GM19240 (cell line): ENCODE measurements around the gene ACTL8.

Experiments used
- DNase-seq: peaks from one replicate; pipeline ENCODE4 v3.0.0; 2011; ENCODE audit warnings: low spot score; ENCODE audit not compliant: insufficient read length

Gene ACTL8

GRCh38 chr1:17770983-17771382 is 15.8 kb downstream of the ACTL8 start:
- no peak for DNase-seq

- no peak for DNase-seq
Observed at GRCh38 chr1:17772615-17773212, 17.6 kb downstream of the ACTL8 start.

GRCh38 chr1:17773591-17774326 is 18.6 kb downstream of the ACTL8 start:
- DNase-seq = no peak

GRCh38 chr1:17774452-17774851 is 19.3 kb downstream of the ACTL8 start:
- no peak for DNase-seq

GRCh38 chr1:17775796-17776195 is 20.7 kb downstream of the ACTL8 start:
- DNase-seq = no peak

GRCh38 chr1:17776426-17776825 is 21.3 kb downstream of the ACTL8 start:
- DNase-seq = no peak

- no peak for DNase-seq
Observed at GRCh38 chr1:17777330-17777729, 22.2 kb downstream of the ACTL8 start.

GRCh38 chr1:17777818-17778217 is 22.7 kb downstream of the ACTL8 start:
- no peak for DNase-seq

GRCh38 chr1:17780916-17781315 is 25.8 kb downstream of the ACTL8 start:
- no peak for DNase-seq

- DNase-seq = no peak
Observed at GRCh38 chr1:17789926-17790325, 34.8 kb downstream of the ACTL8 start.

- no peak for DNase-seq
Observed at GRCh38 chr1:17790383-17791054, 35.4 kb downstream of the ACTL8 start.

GRCh38 chr1:17791055-17791390 is 35.9 kb downstream of the ACTL8 start:
- no peak for DNase-seq

GRCh38 chr1:17791480-17791879 is 36.3 kb downstream of the ACTL8 start:
- no peak for DNase-seq

GRCh38 chr1:17792421-17792820 is 37.3 kb downstream of the ACTL8 start:
- DNase-seq = no peak

GRCh38 chr1:17795081-17795809 is 40.1 kb downstream of the ACTL8 start:
- DNase-seq = no peak

- DNase-seq = no peak
Observed at GRCh38 chr1:17795836-17796645, 40.9 kb downstream of the ACTL8 start.

GRCh38 chr1:17797478-17797877 is 42.3 kb downstream of the ACTL8 start:
- DNase-seq = no peak

GRCh38 chr1:17798011-17798410 is 42.9 kb downstream of the ACTL8 start:
- no peak for DNase-seq

GRCh38 chr1:17798799-17799382 is 43.8 kb downstream of the ACTL8 start:
- DNase-seq = no peak

- DNase-seq = no peak
Observed at GRCh38 chr1:17799642-17800041, 44.5 kb downstream of the ACTL8 start.

- no peak for DNase-seq
Observed at GRCh38 chr1:17802164-17802563, 47.0 kb downstream of the ACTL8 start.
